GM18508 (cell line): ENCODE data around the gene CNTN5.

Source experiments
- ATAC-seq: cut with Tn5 transposase; IDR thresholded peaks from one replicate; pipeline ENCODE4 v1.9.1; 2021; ENCODE audit warnings: moderate number of reproducible peaks; ENCODE audit not compliant: insufficient read depth, unreplicated experiment

CNTN5 gene

GRCh38 chr11:100353083-100353482 is 1332.3 kb downstream of the CNTN5 start:
- no peak for ATAC-seq

GRCh38 chr11:100354736-100355135 is 1334.0 kb downstream of the CNTN5 start:
- no peak for ATAC-seq

DNA sequence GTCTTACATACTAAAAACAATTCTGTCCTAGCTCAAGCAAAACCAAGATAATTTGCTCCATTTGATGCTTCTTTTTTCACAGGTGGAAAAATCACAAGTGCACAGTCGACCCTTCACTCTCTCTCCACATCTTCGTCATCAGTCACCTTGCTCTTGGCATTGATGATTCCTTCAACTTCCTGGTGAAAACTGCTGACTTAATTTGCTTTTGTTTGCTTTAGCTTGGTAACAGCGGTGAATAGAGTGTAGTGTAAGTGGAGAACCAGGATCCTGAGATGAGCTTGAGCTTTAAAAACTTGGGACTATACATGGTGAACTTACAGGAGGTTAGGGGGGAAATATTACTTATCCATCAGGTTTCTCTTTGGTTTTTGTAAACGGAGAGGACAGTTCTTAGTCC is 1335.3 kb downstream of the CNTN5 start:
- ATAC-seq = no peak

GRCh38 chr11:100359281-100359680 is 1338.5 kb downstream of the CNTN5 start:
- no peak for ATAC-seq

- ATAC-seq = no peak
Observed at GRCh38 chr11:100367892-100368291, 1347.1 kb downstream of the CNTN5 start.

- no peak for ATAC-seq
Observed at GRCh38 chr11:100383357-100383865, 1362.7 kb downstream of the CNTN5 start.

DNA sequence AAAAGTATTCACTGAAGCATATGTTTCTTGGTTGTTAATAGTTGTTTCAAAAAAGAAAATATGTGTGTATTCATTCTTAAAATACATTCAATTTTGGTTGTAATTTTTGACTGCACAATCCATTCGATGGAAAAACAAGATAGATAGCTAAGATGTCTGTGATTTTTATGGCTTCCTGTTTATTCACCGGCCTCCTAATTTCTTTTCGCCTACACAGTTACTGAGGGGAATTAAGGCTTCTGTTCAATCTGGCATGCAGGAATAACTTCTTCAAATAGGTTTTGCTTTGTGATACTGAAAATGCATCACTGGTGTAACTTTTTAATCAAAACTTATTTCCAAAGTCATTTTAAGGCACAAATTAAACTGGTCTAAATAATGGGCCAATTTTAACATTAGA is 1375.5 kb downstream of the CNTN5 start:
- ATAC-seq = no peak

DNA sequence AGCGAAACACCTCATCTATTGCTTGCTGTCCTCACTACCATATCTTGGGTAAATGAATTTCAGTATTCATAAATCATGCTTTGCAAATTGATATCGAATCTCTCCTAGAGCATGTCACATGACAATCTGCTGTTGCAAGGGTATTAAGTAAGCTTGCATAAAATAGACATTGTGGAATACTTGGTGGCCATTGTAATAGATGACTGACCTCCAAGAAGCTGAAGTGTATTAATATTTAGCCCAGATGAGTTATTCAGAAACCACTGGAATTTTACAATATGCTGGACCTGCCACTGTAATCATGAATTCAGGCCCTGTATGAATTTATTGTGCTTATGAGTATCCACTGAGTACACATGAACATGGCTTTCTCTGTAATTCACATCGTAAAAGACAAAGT is 1376.7 kb downstream of the CNTN5 start:
- ATAC-seq = no peak

GRCh38 chr11:100403816-100404215 is 1383.1 kb downstream of the CNTN5 start:
- no peak for ATAC-seq

GRCh38 chr11:100404907-100405306 is 1384.2 kb downstream of the CNTN5 start:
- no peak for ATAC-seq
